Thyroid gland (tissue), 4 donors: ENCODE results near the gene PBXIP1.
A peak's percentile ranks its signal among the peaks of the same experiment; 100 is the strongest.

Source experiments
- CTCF ChIP-seq, 6 experiments: fragments of 200-600 bp in 3 of 6; fragments of 450-650 bp in 3 of 6; sonication (generic) in 3 of 6; IDR thresholded peaks; one replicate each; pipeline ENCODE4 v1.5.1; 2016 to 2019; ENCODE audit warnings: antibody characterized with exemption in 6 of 6, mild to moderate bottlenecking in 2 of 6, inconsistent platforms in 1 of 6, moderate library complexity in 1 of 6
- POLR2A ChIP-seq, 2 donors: fragments of 450-650 bp; IDR thresholded peaks; one replicate each; pipeline ENCODE4 v1.6.1; 2017; ENCODE audit warnings: antibody characterized with exemption in 2 of 2, mild to moderate bottlenecking in 2 of 2, moderate library complexity in 1 of 2

DNA sequence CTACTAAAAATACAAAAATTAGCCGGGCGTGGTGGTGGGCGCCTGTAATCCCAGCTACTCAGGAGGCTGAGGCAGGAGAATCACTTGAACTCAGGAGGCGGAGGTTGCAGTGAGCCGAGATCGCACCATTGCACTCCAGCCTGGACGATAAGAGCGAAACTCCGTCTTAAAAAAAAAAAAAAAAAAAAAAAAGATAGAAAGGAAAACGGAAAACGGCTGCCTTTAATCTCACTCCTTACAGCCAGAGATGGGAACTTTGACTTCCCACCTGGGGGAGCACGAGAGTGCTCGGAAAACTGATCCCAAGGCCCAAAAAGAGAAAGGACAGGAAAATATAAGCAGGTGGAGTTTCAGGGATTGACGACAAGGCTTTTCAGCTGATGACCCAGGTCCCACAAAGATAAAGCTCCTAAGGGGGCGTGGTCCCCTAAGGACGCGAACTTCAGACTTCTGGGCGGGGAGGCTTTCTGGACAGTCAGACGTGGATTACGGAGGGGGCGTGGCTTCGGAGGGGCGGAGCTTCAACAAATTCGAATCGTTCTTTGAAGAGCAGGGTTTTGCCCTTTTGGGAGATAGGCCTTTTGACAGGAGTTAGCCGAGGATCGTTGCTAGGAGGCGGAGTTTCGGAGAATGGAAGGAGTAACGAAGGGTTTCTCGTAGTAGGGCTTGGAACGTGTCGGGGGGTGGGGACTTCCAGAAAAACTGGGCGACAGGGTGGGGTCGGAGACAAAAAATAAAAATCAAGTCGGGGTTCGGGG lies 17.6 kb upstream of the PBXIP1 start:
- TF ChIP-seq POLR2A (IDR thresholded peaks at IDR 0.05) (peak in 1 of 2 donors; percentile 44), CTCF (IDR thresholded peaks at IDR 0.05) (peak in 4 of 6 experiments; percentile 10 to 32 (median 24))
